ENCODE results near the gene CIDEC.

- TF ChIP-seq CTCF (IDR thresholded peaks at IDR 0.05) (no peak), POLR2A (IDR thresholded peaks at IDR 0.05; ENCODE audit: low read depth) (no peak), EP300 (IDR thresholded peaks at IDR 0.05) (no peak)
Observed at GRCh38 chr3:9887480-9887879, 7.4 kb upstream of the CIDEC start.

Measured in esophagus muscularis mucosa (tissue), 4 donors.